Smooth muscle cell (in vitro differentiated cells): ENCODE measurements around the gene TMEM106C. TPM values are rescaled to one million over a fixed set of nuclear protein-coding genes. Genes with fewer than 3 reads are reported as not detected.

ENCODE experiments used
- DNase-seq: peaks from one replicate; lab custom pipeline; 2025; ENCODE audit not compliant: unreplicated experiment; lab: John Stamatoyannopoulos, UW
- H2AFZ ChIP-seq: fragments of 200-600 bp; sonication (generic); 2 replicates; pipeline ENCODE4 v1.6.0; 2016; ENCODE audit warnings: antibody characterized with exemption, low read depth, mild to moderate bottlenecking
- H3F3A ChIP-seq: fragments of 200-600 bp; sonication (generic); 2 replicates; pipeline ENCODE4 v1.6.0; 2017; ENCODE audit warnings: antibody characterized with exemption, low read depth
- H3K27ac ChIP-seq: fragments of 200-600 bp; sonication (generic); 2 replicates; pipeline ENCODE4 v1.5.1; 2016; ENCODE audit warnings: low read depth, mild to moderate bottlenecking
- H3K27me3 ChIP-seq: fragments of 200-600 bp; sonication (generic); 2 replicates; pipeline ENCODE4 v1.6.1; 2016; ENCODE audit warnings: low read depth, mild to moderate bottlenecking
- H3K36me3 ChIP-seq: fragments of 200-600 bp; sonication (generic); 2 replicates; pipeline ENCODE4 v1.5.1; 2016; ENCODE audit warnings: low read depth
- H3K4me1 ChIP-seq: fragments of 200-600 bp; sonication (generic); 2 replicates; pipeline ENCODE4 v1.5.1; 2016; ENCODE audit warnings: low read depth
- H3K4me2 ChIP-seq: fragments of 200-600 bp; sonication (generic); 2 replicates; pipeline ENCODE4 v1.6.0; 2016; ENCODE audit warnings: mild to moderate bottlenecking
- H3K4me3 ChIP-seq: fragments of 200-600 bp; sonication (generic); 2 replicates; pipeline ENCODE4 v1.5.1; 2016; ENCODE audit warnings: mild to moderate bottlenecking
- H3K79me2 ChIP-seq: fragments of 200-600 bp; sonication (generic); 2 replicates; pipeline ENCODE4 v1.6.0; 2016; ENCODE audit warnings: low read depth, mild to moderate bottlenecking
- H3K9ac ChIP-seq: fragments of 200-600 bp; sonication (generic); 2 replicates; pipeline ENCODE4 v1.6.0; 2016; ENCODE audit warnings: low read depth
- H3K9me3 ChIP-seq: fragments of 200-600 bp; sonication (generic); replicated peaks from 2 replicates; pipeline ENCODE4 v1.5.1; 2016; ENCODE audit warnings: low read depth
- H4K20me1 ChIP-seq: fragments of 200-600 bp; sonication (generic); 2 replicates; pipeline ENCODE4 v1.6.0; 2016; ENCODE audit warnings: low read depth
- CTCF ChIP-seq: fragments of 200-600 bp; sonication (generic); IDR thresholded peaks from 2 replicates; pipeline ENCODE4 v1.5.1; 2017; ENCODE audit warnings: borderline replicate concordance, mild to moderate bottlenecking, antibody characterized with exemption; ENCODE audit not compliant: insufficient read depth, poor library complexity, severe bottlenecking
- WGBS: methylation state at CpG from one replicate; pipeline ENCODE4 v1.1.7; 2016; ENCODE audit warnings: low lambda C conversion rate; 5-methylcytosine and 5-hydroxymethylcytosine counted together
- polyA plus RNA-seq: library from polyadenylated mRNA; unstranded; fragments of >200 nt; fragmentation: Nextera tagmentation; extraction: Ambion mirVana; gene quantifications from 2 replicates; pipeline ENCODE4 v1.2.1, GENCODE V29; 2016
- total RNA-seq: library from RNA; depleted of rRNA; stranded (reverse); fragments of >200 nt; gene quantifications from 2 replicates; pipeline ENCODE4 v1.2.3, GENCODE V29; 2014

TMEM106C gene
- total and polyA plus RNA-seq, 2 experiments from 2014 or later: 42.7 to 58.9 TPM

- 88% methylated on average over 4 of the region's 4 CpGs for WGBS
- Histone ChIP-seq H3K4me2 (peak overlapping the region; percentile 61), H3K9ac (no peak overlapping the region), H3F3A (peaks cover 11% of the 10 kb centered on the region), H3K4me3 (no peak overlapping the region), H3K9me3 (no peaks in the 10 kb centered on the region), H4K20me1 (no peaks in the 10 kb centered on the region), H3K27me3 (no peaks in the 10 kb centered on the region), H3K27ac (no peak overlapping the region), H2AFZ (no peak overlapping the region), H3K79me2 (no peaks in the 10 kb centered on the region), H3K4me1 (peaks cover 3% of the 10 kb centered on the region), H3K36me3 (no peaks in the 10 kb centered on the region)
- no peak for TF ChIP-seq CTCF
- no peak for DNase-seq
Observed at GRCh38 chr12:47938594-47938993, 24.8 kb upstream of the TMEM106C start.

- H3K79me2 ChIP-seq: no peaks in the 10 kb centered on the region
- no peak overlapping the region for H2AFZ ChIP-seq
- H3K9ac ChIP-seq: no peak overlapping the region
- H3K4me1 ChIP-seq: peaks cover 3% of the 10 kb centered on the region
- peaks cover 11% of the 10 kb centered on the region for H3F3A ChIP-seq
- H3K36me3 ChIP-seq: no peaks in the 10 kb centered on the region
- TF ChIP-seq CTCF: no peak
- H4K20me1 ChIP-seq: no peaks in the 10 kb centered on the region
- H3K9me3 ChIP-seq: no peaks in the 10 kb centered on the region
- H3K27me3 ChIP-seq: no peaks in the 10 kb centered on the region
- WGBS: 95% methylated on average over 4 of the region's 6 CpGs
- DNase-seq: no peak
- no peak overlapping the region for H3K27ac ChIP-seq
- peak overlapping the region; percentile 61 for H3K4me2 ChIP-seq
- H3K4me3 ChIP-seq: no peak overlapping the region
Observed at GRCh38 chr12:47939009-47939601, 24.3 kb upstream of the TMEM106C start.

GRCh38 chr12:47940773-47941474 is 22.5 kb upstream of the TMEM106C start:
- H3K4me3 ChIP-seq: no peak overlapping the region
- no peaks in the 10 kb centered on the region for H3K36me3 ChIP-seq
- no peak overlapping the region for H2AFZ ChIP-seq
- H3F3A ChIP-seq: peaks cover 4% of the 10 kb centered on the region
- 95% methylated on average over 10 of the region's 10 CpGs for WGBS
- H4K20me1 ChIP-seq: no peaks in the 10 kb centered on the region
- no peak overlapping the region for H3K27ac ChIP-seq
- H3K9ac ChIP-seq: no peak overlapping the region
- no peak overlapping the region for H3K4me2 ChIP-seq
- no peaks in the 10 kb centered on the region for H3K4me1 ChIP-seq
- TF ChIP-seq CTCF: no peak
- no peak for DNase-seq
- H3K27me3 ChIP-seq: no peaks in the 10 kb centered on the region
- no peaks in the 10 kb centered on the region for H3K79me2 ChIP-seq
- H3K9me3 ChIP-seq: no peaks in the 10 kb centered on the region

GRCh38 chr12:47941475-47941780 is 22.0 kb upstream of the TMEM106C start:
- H3F3A ChIP-seq: no peaks in the 10 kb centered on the region
- H3K4me3 ChIP-seq: no peak overlapping the region
- WGBS: 84% methylated on average over 9 of the region's 9 CpGs
- H3K79me2 ChIP-seq: no peaks in the 10 kb centered on the region
- H3K27ac ChIP-seq: no peak overlapping the region
- no peak overlapping the region for H3K4me2 ChIP-seq
- no peaks in the 10 kb centered on the region for H4K20me1 ChIP-seq
- DNase-seq: no peak
- no peaks in the 10 kb centered on the region for H3K27me3 ChIP-seq
- no peak overlapping the region for H3K9ac ChIP-seq
- no peak for TF ChIP-seq CTCF
- H3K36me3 ChIP-seq: no peaks in the 10 kb centered on the region
- H3K4me1 ChIP-seq: no peaks in the 10 kb centered on the region
- no peaks in the 10 kb centered on the region for H3K9me3 ChIP-seq
- no peak overlapping the region for H2AFZ ChIP-seq
